BLaER1 (cell line): ENCODE measurements around the gene GNB3.

Experiments
- H3K27ac ChIP-seq: shearing (Covaris generic); formaldehyde crosslinking; 2 replicates; pipeline ENCODE4 v1.8.1; 2022
- H3K27me3 ChIP-seq: shearing (Covaris generic); formaldehyde crosslinking; 2 replicates; pipeline ENCODE4 v1.8.1; 2022
- H3K36me3 ChIP-seq: shearing (Covaris generic); formaldehyde crosslinking; 2 replicates; pipeline ENCODE4 v1.8.1; 2022
- H3K4me1 ChIP-seq: shearing (Covaris generic); formaldehyde crosslinking; 2 replicates; pipeline ENCODE4 v1.8.1; 2022
- H3K4me2 ChIP-seq: shearing (Covaris generic); formaldehyde crosslinking; 2 replicates; pipeline ENCODE4 v1.8.1; 2022
- H3K4me3 ChIP-seq: shearing (Covaris generic); formaldehyde crosslinking; 2 replicates; pipeline ENCODE4 v1.8.1; 2022
- H3K9ac ChIP-seq: shearing (Covaris generic); formaldehyde crosslinking; 2 replicates; pipeline ENCODE4 v1.8.1; 2022
- H3K9me3 ChIP-seq: shearing (Covaris generic); formaldehyde crosslinking; 2 replicates; pipeline ENCODE4 v1.8.1; 2022
- H4K20me1 ChIP-seq: shearing (Covaris generic); formaldehyde crosslinking; 2 replicates; pipeline ENCODE4 v1.8.1; 2022
- Cebpa-rat ChIP-seq: shearing (Covaris generic); IDR thresholded peaks from 2 replicates; pipeline ENCODE4 v1.8.1; 2022

The GNB3 gene

GRCh38 chr12:6828781-6829535 lies 11.8 kb upstream of the GNB3 start:
- Histone ChIP-seq H3K4me2 (peak overlapping the region; percentile 93), H3K4me1 (peaks cover 30% of the 10 kb centered on the region), H3K9me3 (no peaks in the 10 kb centered on the region), H3K4me3 (peak overlapping the region; percentile 68), H3K9ac (peak overlapping the region; percentile 61), H3K27ac (no peak overlapping the region), H3K27me3 (peaks cover 98% of the 10 kb centered on the region), H4K20me1 (peaks cover 71% of the 10 kb centered on the region), H3K36me3 (no peaks in the 10 kb centered on the region)
- TF ChIP-seq Cebpa-rat = no peak

- Histone ChIP-seq H3K9ac (no peak overlapping the region), H3K27ac (no peak overlapping the region), H4K20me1 (peaks cover 68% of the 10 kb centered on the region), H3K9me3 (no peaks in the 10 kb centered on the region), H3K4me1 (peaks cover 30% of the 10 kb centered on the region), H3K4me2 (peak overlapping the region; percentile 93), H3K36me3 (no peaks in the 10 kb centered on the region), H3K4me3 (peak overlapping the region; percentile 68), H3K27me3 (peaks cover 98% of the 10 kb centered on the region)
- TF ChIP-seq Cebpa-rat = no peak
Measured at GRCh38 chr12:6829536-6830220, 11.0 kb upstream of the GNB3 start.

- Histone ChIP-seq H3K4me1 (peaks cover 30% of the 10 kb centered on the region), H3K4me3 (no peak overlapping the region), H4K20me1 (peaks cover 61% of the 10 kb centered on the region), H3K9ac (no peak overlapping the region), H3K9me3 (no peaks in the 10 kb centered on the region), H3K27ac (no peak overlapping the region), H3K36me3 (no peaks in the 10 kb centered on the region), H3K4me2 (no peak overlapping the region), H3K27me3 (peaks cover 96% of the 10 kb centered on the region)
- no peak for TF ChIP-seq Cebpa-rat
Measured at GRCh38 chr12:6830286-6830890, 10.3 kb upstream of the GNB3 start.

DNA sequence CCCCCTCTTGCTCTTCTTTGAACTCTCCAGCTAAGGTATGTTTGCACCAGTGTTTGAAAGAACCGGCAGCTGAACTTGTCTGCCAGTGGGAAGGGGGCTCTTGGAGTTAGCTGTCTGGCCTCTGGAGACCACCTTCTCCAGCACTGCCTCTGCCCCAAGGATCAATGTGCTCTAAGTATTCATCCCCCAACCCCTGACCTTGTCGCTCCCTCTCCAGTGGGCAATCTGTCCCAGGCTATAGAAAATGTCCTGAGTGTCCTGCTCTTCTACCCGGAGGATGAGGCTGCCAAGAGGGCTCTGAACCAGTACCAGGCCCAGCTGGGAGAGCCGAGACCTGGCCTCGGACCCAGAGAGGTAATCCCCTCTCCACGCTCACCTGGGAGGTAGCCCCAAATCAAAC lies 9.7 kb upstream of the GNB3 start:
- Histone ChIP-seq H3K4me3 (no peak overlapping the region), H3K9me3 (no peaks in the 10 kb centered on the region), H3K36me3 (no peaks in the 10 kb centered on the region), H3K27me3 (peaks cover 90% of the 10 kb centered on the region), H3K4me2 (no peak overlapping the region), H3K9ac (no peak overlapping the region), H3K27ac (no peak overlapping the region), H3K4me1 (peaks cover 30% of the 10 kb centered on the region), H4K20me1 (peaks cover 55% of the 10 kb centered on the region)
- TF ChIP-seq Cebpa-rat = no peak

DNA sequence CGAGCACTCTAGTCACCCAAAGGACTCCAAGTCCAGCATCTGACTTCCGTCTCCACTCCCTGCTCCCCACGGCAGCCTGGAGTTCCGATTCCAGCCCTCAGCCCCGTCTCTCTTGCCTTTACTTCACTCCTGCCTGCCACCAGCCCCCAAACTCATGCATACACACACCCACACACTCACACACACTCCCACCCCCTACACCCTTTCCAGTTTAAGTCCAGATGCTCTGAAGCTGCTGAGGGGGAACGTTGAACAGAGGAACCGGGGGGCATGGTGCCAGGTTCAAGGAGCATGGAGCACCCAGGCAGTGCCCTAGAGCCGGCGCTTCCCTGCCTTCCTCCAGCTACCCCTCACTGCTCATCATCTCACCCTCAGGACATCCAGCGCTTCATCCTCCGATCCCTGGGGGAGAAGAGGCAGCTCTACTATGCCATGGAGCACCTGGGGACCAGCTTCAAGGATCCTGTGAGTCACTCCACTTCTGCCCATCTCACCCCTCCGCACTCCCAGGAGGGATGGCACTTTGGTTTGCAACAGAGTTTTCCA lies 9.2 kb upstream of the GNB3 start:
- Histone ChIP-seq H3K27me3 (peaks cover 85% of the 10 kb centered on the region), H3K9me3 (no peaks in the 10 kb centered on the region), H3K36me3 (no peaks in the 10 kb centered on the region)

GRCh38 chr12:6832125-6832524 lies 8.6 kb upstream of the GNB3 start:
- no peaks in the 10 kb centered on the region for H3K9me3 ChIP-seq
- H3K4me3 ChIP-seq = no peak overlapping the region
- no peak for TF ChIP-seq Cebpa-rat
- H3K27ac ChIP-seq = no peak overlapping the region
- peaks cover 83% of the 10 kb centered on the region for H3K27me3 ChIP-seq
- H3K4me1 ChIP-seq = peaks cover 23% of the 10 kb centered on the region
- no peak overlapping the region for H3K9ac ChIP-seq
- peaks cover 44% of the 10 kb centered on the region for H4K20me1 ChIP-seq
- H3K4me2 ChIP-seq = no peak overlapping the region
- no peaks in the 10 kb centered on the region for H3K36me3 ChIP-seq

More for the DNA sequence above, 9.2 kb upstream of the GNB3 start:
- Histone ChIP-seq H3K9ac (no peak overlapping the region), H3K27ac (no peak overlapping the region), H3K4me2 (no peak overlapping the region), H4K20me1 (peaks cover 50% of the 10 kb centered on the region), H3K4me1 (peaks cover 29% of the 10 kb centered on the region), H3K4me3 (no peak overlapping the region)
- no peak for TF ChIP-seq Cebpa-rat

GRCh38 chr12:6833189-6833890 lies 7.4 kb upstream of the GNB3 start:
- H3K27me3 ChIP-seq = peaks cover 75% of the 10 kb centered on the region
- no peaks in the 10 kb centered on the region for H3K36me3 ChIP-seq
- H3K4me3 ChIP-seq = no peak overlapping the region
- no peak overlapping the region for H3K27ac ChIP-seq
- H3K4me1 ChIP-seq = peaks cover 13% of the 10 kb centered on the region
- H3K9me3 ChIP-seq = no peaks in the 10 kb centered on the region
- H4K20me1 ChIP-seq = peaks cover 39% of the 10 kb centered on the region
- H3K4me2 ChIP-seq = no peak overlapping the region
- H3K9ac ChIP-seq = no peak overlapping the region
- no peak for TF ChIP-seq Cebpa-rat

DNA sequence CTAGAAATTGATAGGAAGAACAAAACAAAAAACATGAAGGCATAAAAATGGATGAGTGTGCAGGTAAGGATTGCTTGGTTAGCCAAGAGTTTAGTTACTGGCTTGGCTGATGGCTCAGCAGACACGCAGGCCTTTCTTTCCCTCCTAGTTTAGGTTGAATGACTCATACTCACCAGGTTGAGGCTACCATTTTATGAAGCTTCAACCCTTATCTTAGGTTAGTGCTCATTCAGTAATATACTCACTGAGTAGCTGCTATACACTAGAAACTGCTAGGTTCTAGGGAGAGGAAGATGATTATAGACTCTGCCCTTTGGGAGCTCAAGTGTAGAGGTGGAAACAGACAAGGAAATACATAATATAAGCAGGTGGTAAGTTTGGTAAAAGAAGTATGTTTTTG lies 6.5 kb upstream of the GNB3 start:
- Histone ChIP-seq H3K4me1 (peaks cover 4% of the 10 kb centered on the region), H3K27me3 (peaks cover 66% of the 10 kb centered on the region), H4K20me1 (peaks cover 30% of the 10 kb centered on the region; the same call in 1 of the 2 replicates), H3K9ac (no peak overlapping the region), H3K4me2 (no peak overlapping the region), H3K36me3 (no peaks in the 10 kb centered on the region), H3K4me3 (no peak overlapping the region), H3K9me3 (no peaks in the 10 kb centered on the region), H3K27ac (no peak overlapping the region)
- TF ChIP-seq Cebpa-rat = no peak

GRCh38 chr12:6834873-6835272 lies 5.9 kb upstream of the GNB3 start:
- H3K27ac ChIP-seq = no peak overlapping the region
- peaks cover 6% of the 10 kb centered on the region for H3K4me1 ChIP-seq
- H3K9me3 ChIP-seq = no peaks in the 10 kb centered on the region
- no peak overlapping the region for H3K4me2 ChIP-seq
- peaks cover 60% of the 10 kb centered on the region for H3K27me3 ChIP-seq
- no peak for TF ChIP-seq Cebpa-rat
- H3K4me3 ChIP-seq = no peak overlapping the region
- no peak overlapping the region for H3K9ac ChIP-seq
- H3K36me3 ChIP-seq = no peaks in the 10 kb centered on the region
- peaks cover 24% of the 10 kb centered on the region; the same call in 1 of the 2 replicates for H4K20me1 ChIP-seq
